Erythroblast (primary cell): ENCODE measurements around the gene HAO1.

Source experiments
- DNase-seq, 2 experiments: peaks; one replicate each; lab custom pipeline; 2025; lab: John Stamatoyannopoulos, UW
- GATA1 ChIP-seq: IDR thresholded peaks from 2 replicates; pipeline ENCODE4 v1.6.1; 2011; ENCODE audit warnings: low read depth, mild to moderate bottlenecking, control low read depth, low read length, moderate library complexity
- POLR2A ChIP-seq: IDR thresholded peaks from 2 replicates; pipeline ENCODE4 v1.6.1; 2011; ENCODE audit warnings: mild to moderate bottlenecking, low read length

Gene HAO1

GRCh38 chr20:7950387-7950786, 10.1 kb upstream of the HAO1 start:
- TF ChIP-seq GATA1 (no peak), POLR2A (no peak)

GRCh38 chr20:7943891-7944290, 3.6 kb upstream of the HAO1 start:
- no peak for TF ChIP-seq POLR2A
- no peak for TF ChIP-seq GATA1
- no peak for DNase-seq

More at GRCh38 chr20:7950387-7950786, 10.1 kb upstream of the HAO1 start:
- DNase-seq = no peak

- no peak for DNase-seq
- TF ChIP-seq POLR2A (no peak), GATA1 (no peak)
Measured at GRCh38 chr20:7939663-7940062, 595 bp downstream of the HAO1 start.

- no peak for DNase-seq
Measured at GRCh38 chr20:7938058-7938457, 2.2 kb downstream of the HAO1 start.

GRCh38 chr20:7937328-7937727, 2.9 kb downstream of the HAO1 start:
- DNase-seq = no peak
- TF ChIP-seq GATA1 (no peak), POLR2A (no peak)

More at GRCh38 chr20:7938058-7938457, 2.2 kb downstream of the HAO1 start:
- no peak for TF ChIP-seq POLR2A
- no peak for TF ChIP-seq GATA1

GRCh38 chr20:7935027-7935551, 5.2 kb downstream of the HAO1 start:
- TF ChIP-seq POLR2A (no peak), GATA1 (no peak)
- DNase-seq = no peak

GRCh38 chr20:7933346-7933745, 6.9 kb downstream of the HAO1 start:
- no peak for DNase-seq
- no peak for TF ChIP-seq POLR2A
- no peak for TF ChIP-seq GATA1

- TF ChIP-seq GATA1 = no peak
- no peak for TF ChIP-seq POLR2A
- no peak for DNase-seq
Measured at GRCh38 chr20:7930343-7930742, 9.9 kb downstream of the HAO1 start.

GRCh38 chr20:7926767-7927166, 13.5 kb downstream of the HAO1 start:
- TF ChIP-seq GATA1 = no peak
- TF ChIP-seq POLR2A = no peak
- peak in 1 of 2 experiments; percentile 6 for DNase-seq

- no peak for DNase-seq
- TF ChIP-seq POLR2A = no peak
- TF ChIP-seq GATA1 = no peak
Measured at GRCh38 chr20:7926323-7926722, 13.9 kb downstream of the HAO1 start.

GRCh38 chr20:7924692-7925091, 15.6 kb downstream of the HAO1 start:
- TF ChIP-seq GATA1 = no peak

GRCh38 chr20:7916648-7917047, 23.6 kb downstream of the HAO1 start:
- TF ChIP-seq GATA1 (no peak), POLR2A (no peak)
- no peak for DNase-seq

More at GRCh38 chr20:7924692-7925091, 15.6 kb downstream of the HAO1 start:
- no peak for DNase-seq

GRCh38 chr20:7912551-7912950, 27.7 kb downstream of the HAO1 start:
- TF ChIP-seq POLR2A (no peak), GATA1 (no peak)

GRCh38 chr20:7911586-7912330, 28.5 kb downstream of the HAO1 start:
- no peak for DNase-seq
- TF ChIP-seq POLR2A = no peak
- TF ChIP-seq GATA1 = no peak

More at GRCh38 chr20:7912551-7912950, 27.7 kb downstream of the HAO1 start:
- no peak for DNase-seq

- DNase-seq = no peak
- TF ChIP-seq GATA1 (no peak), POLR2A (no peak)
Measured at GRCh38 chr20:7908905-7909304, 31.4 kb downstream of the HAO1 start.
